ENCODE measurements around the gene SPSB4.

DNA sequence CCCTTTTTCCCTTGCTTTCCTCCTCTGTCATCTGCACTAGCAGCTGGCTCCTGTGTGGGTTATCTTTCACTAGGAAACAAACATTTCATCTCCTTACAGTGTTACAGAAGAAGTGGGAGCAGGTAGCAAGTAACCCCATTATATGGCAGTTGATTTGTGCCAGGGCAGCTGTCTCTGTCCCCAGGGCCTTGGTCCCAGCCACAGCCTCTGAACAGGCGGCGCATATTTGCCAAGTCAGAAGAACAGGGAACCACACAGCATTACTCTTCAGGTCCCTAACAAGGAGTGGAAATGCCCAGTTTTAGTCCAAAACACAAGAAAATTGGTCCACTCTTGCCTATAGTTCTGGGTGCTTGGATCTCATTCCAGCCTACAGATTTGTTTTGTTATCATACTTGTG is 99.8 kb downstream of the SPSB4 start:
- TF ChIP-seq, protein P1, sequence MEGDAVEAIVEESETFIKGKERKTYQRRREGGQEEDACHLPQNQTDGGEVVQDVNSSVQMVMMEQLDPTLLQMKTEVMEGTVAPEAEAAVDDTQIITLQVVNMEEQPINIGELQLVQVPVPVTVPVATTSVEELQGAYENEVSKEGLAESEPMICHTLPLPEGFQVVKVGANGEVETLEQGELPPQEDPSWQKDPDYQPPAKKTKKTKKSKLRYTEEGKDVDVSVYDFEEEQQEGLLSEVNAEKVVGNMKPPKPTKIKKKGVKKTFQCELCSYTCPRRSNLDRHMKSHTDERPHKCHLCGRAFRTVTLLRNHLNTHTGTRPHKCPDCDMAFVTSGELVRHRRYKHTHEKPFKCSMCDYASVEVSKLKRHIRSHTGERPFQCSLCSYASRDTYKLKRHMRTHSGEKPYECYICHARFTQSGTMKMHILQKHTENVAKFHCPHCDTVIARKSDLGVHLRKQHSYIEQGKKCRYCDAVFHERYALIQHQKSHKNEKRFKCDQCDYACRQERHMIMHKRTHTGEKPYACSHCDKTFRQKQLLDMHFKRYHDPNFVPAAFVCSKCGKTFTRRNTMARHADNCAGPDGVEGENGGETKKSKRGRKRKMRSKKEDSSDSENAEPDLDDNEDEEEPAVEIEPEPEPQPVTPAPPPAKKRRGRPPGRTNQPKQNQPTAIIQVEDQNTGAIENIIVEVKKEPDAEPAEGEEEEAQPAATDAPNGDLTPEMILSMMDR (IDR thresholded peaks at IDR 0.05): no peak
- TF ChIP-seq EP300 (IDR thresholded peaks at IDR 0.05): no peak
- no peak for TF ChIP-seq POLR2A (IDR thresholded peaks at IDR 0.05)
